ENCODE measurements around the gene DENND4A. TPM values are rescaled to one million over a fixed set of nuclear protein-coding genes. Genes with fewer than 3 reads are reported as not detected.
"Not testable (repeated sequence)": the region's sequence is repeated elsewhere in the genome, so short reads cannot be mapped to it uniquely, and the experiment has no call there.

The DENND4A gene
- total and polyA plus RNA-seq, 2 donors (not counting 1 experiment from before 2014, with no cell fraction given) = 24.4 to 103 TPM

GRCh38 chr15:65783872-65784271, 8.2 kb downstream of the DENND4A start:
- 100% methylated on average over 5 of the region's 5 CpGs for WGBS (ENCODE audit: insufficient coverage)
- H3K9me3 ChIP-seq (ENCODE audit: control extremely low read depth in 1 of 3, control insufficient read depth in 2 of 3, insufficient read depth in 1 of 3, low read length in 2 of 3) = no peaks in the 10 kb centered on the region
- H3K27ac ChIP-seq (ENCODE audit: low read length in 2 of 2) = peak overlapping the region in 1 of 2 donors; percentile 1
- peak overlapping the region; percentile 42 for H3K27ac Mint-ChIP-seq
- H3K36me3 ChIP-seq (replicated peaks in 1 of 2; ENCODE audit: control extremely low read depth in 1 of 2, control insufficient read depth in 1 of 2, extremely low read depth in 1 of 2, insufficient read depth in 2 of 2, low read length in 1 of 2) = peaks cover 8 to 21% of the 10 kb centered on the region in 2 experiments
- H3K9ac ChIP-seq (ENCODE audit: low read length) = no peak overlapping the region
- H3K4me3 ChIP-seq (ENCODE audit: control extremely low read depth in 1 of 5, extremely low read depth in 1 of 5, insufficient read depth in 1 of 5, low read depth in 2 of 5, low read length in 4 of 5) = no peak overlapping the region
- peaks cover 97% of the 10 kb centered on the region for H3K79me2 ChIP-seq (ENCODE audit: control insufficient read depth, insufficient read depth, low read length)
- peaks cover 40% of the 10 kb centered on the region for H3K4me1 Mint-ChIP-seq
- ChIA-PET POLR2A (interaction anchor here (0.6 kb wide), 1 partner anchor 26 kb away, joined by 4 read pairs; no protein-coding TSS in a partner anchor), CTCF (no interaction called here)
- ATAC-seq (ENCODE audit: low read depth) (no peak), DNase-seq (no peak)
- H2AFZ ChIP-seq (ENCODE audit: insufficient read depth, low read depth, low read length, poor library complexity, severe bottlenecking) = no peak overlapping the region
- no peaks in the 10 kb centered on the region for H3K27me3 Mint-ChIP-seq
- no peaks in the 10 kb centered on the region for H3K27me3 ChIP-seq (replicated peaks in 1 of 4; ENCODE audit: control extremely low read depth in 1 of 4, control insufficient read depth in 3 of 4, insufficient read depth in 4 of 4, low read length in 3 of 4)
- TF ChIP-seq, protein P1, sequence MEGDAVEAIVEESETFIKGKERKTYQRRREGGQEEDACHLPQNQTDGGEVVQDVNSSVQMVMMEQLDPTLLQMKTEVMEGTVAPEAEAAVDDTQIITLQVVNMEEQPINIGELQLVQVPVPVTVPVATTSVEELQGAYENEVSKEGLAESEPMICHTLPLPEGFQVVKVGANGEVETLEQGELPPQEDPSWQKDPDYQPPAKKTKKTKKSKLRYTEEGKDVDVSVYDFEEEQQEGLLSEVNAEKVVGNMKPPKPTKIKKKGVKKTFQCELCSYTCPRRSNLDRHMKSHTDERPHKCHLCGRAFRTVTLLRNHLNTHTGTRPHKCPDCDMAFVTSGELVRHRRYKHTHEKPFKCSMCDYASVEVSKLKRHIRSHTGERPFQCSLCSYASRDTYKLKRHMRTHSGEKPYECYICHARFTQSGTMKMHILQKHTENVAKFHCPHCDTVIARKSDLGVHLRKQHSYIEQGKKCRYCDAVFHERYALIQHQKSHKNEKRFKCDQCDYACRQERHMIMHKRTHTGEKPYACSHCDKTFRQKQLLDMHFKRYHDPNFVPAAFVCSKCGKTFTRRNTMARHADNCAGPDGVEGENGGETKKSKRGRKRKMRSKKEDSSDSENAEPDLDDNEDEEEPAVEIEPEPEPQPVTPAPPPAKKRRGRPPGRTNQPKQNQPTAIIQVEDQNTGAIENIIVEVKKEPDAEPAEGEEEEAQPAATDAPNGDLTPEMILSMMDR (IDR thresholded peaks at IDR 0.05) = no peak
- no peak for TF ChIP-seq EZH2 (IDR thresholded peaks at IDR 0.05; ENCODE audit: borderline replicate concordance, insufficient read depth, low read depth, low read length, poor library complexity, severe bottlenecking)
- H3K9me3 Mint-ChIP-seq (ENCODE audit: insufficient read depth) = no peaks in the 10 kb centered on the region
- intact Hi-C loops (cut with micrococcal nuclease) = no loop called here
- no peak overlapping the region for H3K4me2 ChIP-seq (replicated peaks; ENCODE audit: low read depth, low read length, poor library complexity, severe bottlenecking)
- H4K20me1 ChIP-seq (ENCODE audit: control insufficient read depth, insufficient read depth, low read length, poor library complexity, severe bottlenecking) = peaks cover 35% of the 10 kb centered on the region
- H3K4me1 ChIP-seq (ENCODE audit: control insufficient read depth in 2 of 2, insufficient read depth in 2 of 2, low read length in 2 of 2) = peaks cover 61 to 62% of the 10 kb centered on the region in 2 donors
- H3K4me3 Mint-ChIP-seq = peak overlapping the region; percentile 12

DNA sequence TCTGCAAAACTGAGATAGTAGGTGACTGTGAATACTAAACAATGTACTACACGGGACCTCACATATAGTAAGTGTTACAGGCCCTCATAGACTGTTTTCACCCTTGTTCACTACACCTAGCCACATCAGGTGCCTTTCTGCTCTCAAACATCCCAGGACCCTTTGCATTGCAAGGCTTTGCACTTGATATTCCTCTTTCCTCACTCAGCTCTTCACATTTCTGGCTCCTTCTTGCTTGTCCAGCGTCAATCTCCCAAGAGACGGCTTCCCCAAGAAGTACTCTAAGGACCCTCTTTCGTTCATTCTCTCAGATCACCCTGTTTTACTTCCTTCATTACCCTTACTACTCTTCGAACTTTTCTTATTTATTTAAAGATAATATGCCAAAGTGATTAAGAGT, 10.0 kb downstream of the DENND4A start:
- intact Hi-C loops (cut with micrococcal nuclease) = no loop called here
- Mint-ChIP-seq H3K9me3 (ENCODE audit: insufficient read depth) (no peaks in the 10 kb centered on the region), H3K4me3 (no peak overlapping the region), H3K27ac (no peak overlapping the region), H3K27me3 (no peaks in the 10 kb centered on the region), H3K4me1 (peaks cover 42% of the 10 kb centered on the region)
- no peak for DNase-seq
- no peak for TF ChIP-seq EZH2 (IDR thresholded peaks at IDR 0.05; ENCODE audit: borderline replicate concordance, insufficient read depth, low read depth, low read length, poor library complexity, severe bottlenecking)
- TF ChIP-seq, protein P1 (IDR thresholded peaks at IDR 0.05) = no peak
- CTCF ChIA-PET = interaction anchor here (0.7 kb wide), 1 partner anchor 41 kb away, joined by 6 read pairs; no protein-coding TSS in a partner anchor
- Histone ChIP-seq H3K79me2 (ENCODE audit: control insufficient read depth, insufficient read depth, low read length) (peaks cover 97% of the 10 kb centered on the region), H3K9me3 (ENCODE audit: control extremely low read depth in 1 of 3, control insufficient read depth in 2 of 3, insufficient read depth in 1 of 3, low read length in 2 of 3) (no peaks in the 10 kb centered on the region), H3K4me1 (ENCODE audit: control insufficient read depth in 2 of 2, insufficient read depth in 2 of 2, low read length in 2 of 2) (peaks cover 68% of the 10 kb centered on the region in 2 donors), H3K9ac (ENCODE audit: low read length) (no peak overlapping the region), H3K27ac (ENCODE audit: low read length in 2 of 2) (no peak overlapping the region), H3K4me3 (ENCODE audit: control extremely low read depth in 1 of 5, extremely low read depth in 1 of 5, insufficient read depth in 1 of 5, low read depth in 2 of 5, low read length in 4 of 5) (no peak overlapping the region), H3K4me2 (replicated peaks; ENCODE audit: low read depth, low read length, poor library complexity, severe bottlenecking) (no peak overlapping the region), H3K27me3 (replicated peaks in 1 of 4; ENCODE audit: control extremely low read depth in 1 of 4, control insufficient read depth in 3 of 4, insufficient read depth in 4 of 4, low read length in 3 of 4) (no peaks in the 10 kb centered on the region), H3K36me3 (replicated peaks in 1 of 2; ENCODE audit: control extremely low read depth in 1 of 2, control insufficient read depth in 1 of 2, extremely low read depth in 1 of 2, insufficient read depth in 2 of 2, low read length in 1 of 2) (peaks cover 8 to 26% of the 10 kb centered on the region in 2 experiments), H4K20me1 (ENCODE audit: control insufficient read depth, insufficient read depth, low read length, poor library complexity, severe bottlenecking) (peaks cover 28% of the 10 kb centered on the region), H2AFZ (ENCODE audit: insufficient read depth, low read depth, low read length, poor library complexity, severe bottlenecking) (no peak overlapping the region)
- POLR2A ChIA-PET = no interaction called here
- WGBS (ENCODE audit: insufficient coverage) = 90% methylated on average over 2 of the region's 5 CpGs
- ATAC-seq (ENCODE audit: low read depth) = no peak

DNA sequence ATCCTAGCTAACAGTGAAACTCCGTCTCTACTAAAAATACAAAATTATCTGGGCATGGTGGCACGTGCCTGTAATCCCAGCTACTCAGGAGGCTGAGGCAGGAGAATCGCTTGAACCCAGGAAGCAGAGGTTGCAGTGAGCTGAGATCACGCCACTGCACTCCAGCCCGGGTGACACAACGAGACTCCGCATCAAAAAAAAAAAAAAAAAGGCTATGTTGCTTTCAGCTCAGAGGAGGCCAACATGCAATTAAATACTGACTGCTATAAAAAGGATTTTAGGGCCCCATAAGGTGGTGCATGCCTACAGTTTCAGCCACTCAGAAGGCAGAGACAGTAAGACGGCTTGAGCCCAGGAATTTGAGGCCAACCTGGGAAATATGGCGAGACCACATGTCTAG, 13.4 kb downstream of the DENND4A start:
- 62% methylated on average over 3 of the region's 9 CpGs for WGBS (ENCODE audit: insufficient coverage)
- H3K4me3 Mint-ChIP-seq = peak overlapping the region; percentile 55
- peak overlapping the region; percentile 77 for H3K27ac Mint-ChIP-seq
- H3K9ac ChIP-seq (ENCODE audit: low read length); H2AFZ ChIP-seq (ENCODE audit: insufficient read depth, low read depth, low read length, poor library complexity, severe bottlenecking); H4K20me1 ChIP-seq (ENCODE audit: control insufficient read depth, insufficient read depth, low read length, poor library complexity, severe bottlenecking); ATAC-seq (ENCODE audit: low read depth); H3K4me3 ChIP-seq (ENCODE audit: control extremely low read depth in 1 of 5, extremely low read depth in 1 of 5, insufficient read depth in 1 of 5, low read depth in 2 of 5, low read length in 4 of 5); POLR2A ChIA-PET; H3K9me3 Mint-ChIP-seq (ENCODE audit: insufficient read depth); H3K27me3 ChIP-seq (replicated peaks in 1 of 4; ENCODE audit: control extremely low read depth in 1 of 4, control insufficient read depth in 3 of 4, insufficient read depth in 4 of 4, low read length in 3 of 4); H3K27me3 Mint-ChIP-seq; DNase-seq; H3K9me3 ChIP-seq (ENCODE audit: control extremely low read depth in 1 of 3, control insufficient read depth in 2 of 3, insufficient read depth in 1 of 3, low read length in 2 of 3): not testable (repeated sequence)
- H3K27ac ChIP-seq (ENCODE audit: low read length in 2 of 2) = peak overlapping the region; percentile 35 to 87
- H3K4me1 Mint-ChIP-seq = peaks cover 49% of the 10 kb centered on the region
- peaks cover 97% of the 10 kb centered on the region for H3K79me2 ChIP-seq (ENCODE audit: control insufficient read depth, insufficient read depth, low read length)
- H3K36me3 ChIP-seq (replicated peaks in 1 of 2; ENCODE audit: control extremely low read depth in 1 of 2, control insufficient read depth in 1 of 2, extremely low read depth in 1 of 2, insufficient read depth in 2 of 2, low read length in 1 of 2) = peaks cover 7 to 13% of the 10 kb centered on the region in 2 experiments
- CTCF ChIA-PET = interaction anchor here (0.7 to 1.9 kb wide), 4 partner anchors 9 to 26 kb away, joined by 4 to 12 read pairs (median 5); partner anchors contain the start of gene DENND4A
- intact Hi-C loops (cut with micrococcal nuclease) = loop anchor here (5.0 kb wide), 2 partner anchors 39 to 71 kb away; no protein-coding TSS in a partner anchor
- peaks cover 73 to 83% of the 10 kb centered on the region in 2 donors for H3K4me1 ChIP-seq (ENCODE audit: control insufficient read depth in 2 of 2, insufficient read depth in 2 of 2, low read length in 2 of 2)
- peak overlapping the region; percentile 66 for H3K4me2 ChIP-seq (replicated peaks; ENCODE audit: low read depth, low read length, poor library complexity, severe bottlenecking)
